HG02870 (cell line): ENCODE results near the gene PDSS1.
"Not testable (repeated sequence)": the region's sequence is repeated elsewhere in the genome, so short reads cannot be mapped to it uniquely, and the experiment has no call there.

ENCODE experiments used
- ATAC-seq: cut with Tn5 transposase; IDR thresholded peaks from one replicate; pipeline ENCODE4 v1.9.1; 2021; ENCODE audit warnings: mild to moderate bottlenecking, moderate library complexity; ENCODE audit not compliant: unreplicated experiment

Gene PDSS1

GRCh38 chr10:26697163-26697921 lies at the start of gene PDSS1:
Gene PDSS1 (plus strand): TSS chr10:26697701. CDS start chr10:26697712, 11 bp downstream.
- ATAC-seq, result peak; percentile 80

- not testable (repeated sequence) for ATAC-seq
Observed at GRCh38 chr10:26648245-26648636, 49.3 kb upstream of the PDSS1 start.

- ATAC-seq, result no peak
Observed at GRCh38 chr10:26650406-26650805, 47.1 kb upstream of the PDSS1 start.

- ATAC-seq, result not testable (repeated sequence)
Observed at GRCh38 chr10:26651476-26651875, 46.0 kb upstream of the PDSS1 start.

GRCh38 chr10:26653004-26653403 lies 44.5 kb upstream of the PDSS1 start:
- no peak for ATAC-seq

- ATAC-seq, result no peak
Observed at GRCh38 chr10:26655746-26656145, 41.8 kb upstream of the PDSS1 start.

GRCh38 chr10:26662864-26663263 lies 34.6 kb upstream of the PDSS1 start:
- no peak for ATAC-seq

- no peak for ATAC-seq
Observed at GRCh38 chr10:26665080-26666048, 32.1 kb upstream of the PDSS1 start.

- ATAC-seq, result no peak
Observed at GRCh38 chr10:26675873-26676257, 21.6 kb upstream of the PDSS1 start.

- no peak for ATAC-seq
Observed at GRCh38 chr10:26679588-26679987, 17.9 kb upstream of the PDSS1 start.

GRCh38 chr10:26681076-26681475 lies 16.4 kb upstream of the PDSS1 start:
- ATAC-seq, result no peak

GRCh38 chr10:26681971-26682370 lies 15.5 kb upstream of the PDSS1 start:
- ATAC-seq, result not testable (repeated sequence)

- no peak for ATAC-seq
Observed at GRCh38 chr10:26682931-26683330, 14.6 kb upstream of the PDSS1 start.

GRCh38 chr10:26684667-26685264 lies 12.7 kb upstream of the PDSS1 start:
- ATAC-seq, result peak; percentile 94

- no peak for ATAC-seq
Observed at GRCh38 chr10:26685441-26685840, 12.1 kb upstream of the PDSS1 start.

GRCh38 chr10:26689399-26689798 lies 8.1 kb upstream of the PDSS1 start:
- no peak for ATAC-seq

- no peak for ATAC-seq
Observed at GRCh38 chr10:26690731-26691475, 6.6 kb upstream of the PDSS1 start.

- not testable (repeated sequence) for ATAC-seq
Observed at GRCh38 chr10:26694536-26694935, 3.0 kb upstream of the PDSS1 start.

- ATAC-seq, result no peak
Observed at GRCh38 chr10:26696786-26697162, 727 bp upstream of the PDSS1 start.

GRCh38 chr10:26697922-26698608 lies 564 bp downstream of the PDSS1 start:
- ATAC-seq, result no peak
